GM12872 (cell line): ENCODE measurements around the gene LFNG.

ENCODE experiments used
- TF ChIP-seq, protein P1 (sequence below): IDR thresholded peaks from 3 replicates; pipeline ENCODE4 v1.5.1; 2011; ENCODE audit warnings: low read depth, mild to moderate bottlenecking, low read length, moderate library complexity; ENCODE audit not compliant: insufficient read depth

Gene LFNG

DNA sequence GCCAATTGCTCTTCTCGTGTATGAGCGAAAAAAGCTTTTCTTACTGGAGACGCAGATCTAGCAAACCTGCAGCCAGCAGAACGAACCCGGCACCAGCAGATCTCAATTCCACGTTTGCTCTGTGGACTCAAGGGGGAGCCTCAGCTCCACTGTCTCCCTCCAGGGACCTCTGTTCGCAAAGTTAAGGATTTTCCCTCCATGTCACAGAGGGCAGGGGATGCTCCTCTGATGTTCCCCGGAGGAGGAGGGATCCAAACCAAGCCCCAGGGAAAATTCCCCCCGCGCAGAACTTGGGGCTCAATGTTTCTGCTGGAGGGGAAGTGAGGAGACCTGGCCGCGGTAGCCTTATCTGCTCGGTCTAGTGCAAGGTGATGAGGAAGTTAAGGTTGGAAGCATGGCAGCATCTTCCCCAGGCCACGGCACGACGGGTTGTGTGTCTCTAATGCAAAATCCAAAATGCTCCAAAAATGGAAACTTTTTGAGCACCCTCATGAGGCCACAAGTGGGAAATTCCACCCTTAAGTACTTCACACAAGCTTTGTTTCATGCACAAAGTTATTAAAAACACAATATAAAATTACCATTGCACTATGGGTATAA lies 48.2 kb downstream of the LFNG start:
- TF ChIP-seq, protein P1, sequence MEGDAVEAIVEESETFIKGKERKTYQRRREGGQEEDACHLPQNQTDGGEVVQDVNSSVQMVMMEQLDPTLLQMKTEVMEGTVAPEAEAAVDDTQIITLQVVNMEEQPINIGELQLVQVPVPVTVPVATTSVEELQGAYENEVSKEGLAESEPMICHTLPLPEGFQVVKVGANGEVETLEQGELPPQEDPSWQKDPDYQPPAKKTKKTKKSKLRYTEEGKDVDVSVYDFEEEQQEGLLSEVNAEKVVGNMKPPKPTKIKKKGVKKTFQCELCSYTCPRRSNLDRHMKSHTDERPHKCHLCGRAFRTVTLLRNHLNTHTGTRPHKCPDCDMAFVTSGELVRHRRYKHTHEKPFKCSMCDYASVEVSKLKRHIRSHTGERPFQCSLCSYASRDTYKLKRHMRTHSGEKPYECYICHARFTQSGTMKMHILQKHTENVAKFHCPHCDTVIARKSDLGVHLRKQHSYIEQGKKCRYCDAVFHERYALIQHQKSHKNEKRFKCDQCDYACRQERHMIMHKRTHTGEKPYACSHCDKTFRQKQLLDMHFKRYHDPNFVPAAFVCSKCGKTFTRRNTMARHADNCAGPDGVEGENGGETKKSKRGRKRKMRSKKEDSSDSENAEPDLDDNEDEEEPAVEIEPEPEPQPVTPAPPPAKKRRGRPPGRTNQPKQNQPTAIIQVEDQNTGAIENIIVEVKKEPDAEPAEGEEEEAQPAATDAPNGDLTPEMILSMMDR, result peak; percentile 50

DNA sequence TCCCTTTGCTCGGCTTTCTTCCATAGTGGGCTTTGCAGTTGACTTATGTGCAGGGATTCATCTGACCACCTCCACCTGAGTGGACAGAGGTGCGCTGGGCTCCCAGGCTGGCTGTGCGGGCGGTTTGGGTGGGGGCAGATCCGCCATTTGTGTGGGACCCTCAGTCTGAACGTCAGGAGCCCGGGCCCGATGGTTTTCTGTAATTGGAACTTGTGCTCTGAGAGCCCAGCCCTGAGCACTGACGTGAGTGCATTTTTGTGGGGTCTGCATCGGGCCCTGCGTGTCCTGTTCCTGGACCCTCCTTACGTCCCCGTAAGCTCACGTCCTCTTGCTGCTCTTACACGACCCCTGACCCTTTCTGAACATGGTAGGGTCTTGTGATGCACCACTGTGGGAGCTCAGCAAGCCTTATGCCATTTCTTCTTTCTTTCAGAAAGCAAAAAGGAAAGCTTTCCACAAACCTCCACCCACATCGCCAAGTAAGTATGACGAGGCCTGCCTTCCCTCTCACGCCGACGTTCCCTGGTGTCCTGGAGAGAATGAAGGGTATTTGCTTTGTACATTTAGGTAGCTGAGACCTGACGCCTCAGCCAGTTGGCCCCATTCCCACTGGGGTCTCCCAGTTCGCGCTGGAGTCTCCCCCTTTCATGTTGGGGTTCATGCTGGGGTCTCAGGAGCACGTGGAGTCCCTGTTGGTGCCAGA lies 49.1 kb downstream of the LFNG start:
- TF ChIP-seq, protein P1, result no peak

DNA sequence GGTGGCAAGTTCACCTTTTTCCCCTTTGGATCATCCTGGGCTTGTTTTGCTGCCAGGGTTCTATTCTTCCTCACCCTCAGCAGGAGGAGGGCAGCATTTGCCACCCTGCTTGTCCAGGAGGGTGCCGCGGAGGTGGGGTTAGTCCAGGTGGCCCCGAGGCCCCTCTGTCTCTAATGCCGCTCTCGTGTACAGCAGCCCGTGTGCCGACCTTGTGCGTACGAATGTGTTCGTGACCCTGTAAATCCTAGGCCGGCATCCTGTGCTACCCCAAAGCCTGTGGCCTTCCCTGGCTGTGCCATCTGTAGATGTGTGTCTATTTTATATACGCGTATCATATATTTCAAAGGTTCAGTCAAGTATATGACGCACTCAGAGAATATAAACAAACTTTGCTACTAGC lies 49.8 kb downstream of the LFNG start:
- TF ChIP-seq, protein P1, result no peak

DNA sequence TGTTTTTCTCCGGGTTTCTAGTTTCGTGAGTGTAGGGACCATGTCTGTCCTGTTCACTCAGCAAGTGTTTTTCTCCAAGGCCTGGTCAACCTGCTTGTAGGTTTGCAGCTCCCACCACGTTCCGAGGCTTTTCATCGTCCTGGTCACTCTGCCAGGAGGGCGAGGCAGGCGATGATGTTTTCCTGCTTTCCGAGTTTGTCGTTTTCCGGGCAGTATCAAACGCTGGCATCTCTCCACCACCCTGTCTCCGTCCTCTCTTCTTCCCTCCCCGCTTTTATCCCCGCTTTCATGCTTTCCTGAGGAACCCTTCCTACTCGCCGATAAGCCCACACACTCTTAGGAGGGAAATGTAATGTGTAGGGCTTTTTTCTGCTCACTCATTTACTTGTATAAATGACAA lies 50.4 kb downstream of the LFNG start:
- TF ChIP-seq, protein P1, result no peak

DNA sequence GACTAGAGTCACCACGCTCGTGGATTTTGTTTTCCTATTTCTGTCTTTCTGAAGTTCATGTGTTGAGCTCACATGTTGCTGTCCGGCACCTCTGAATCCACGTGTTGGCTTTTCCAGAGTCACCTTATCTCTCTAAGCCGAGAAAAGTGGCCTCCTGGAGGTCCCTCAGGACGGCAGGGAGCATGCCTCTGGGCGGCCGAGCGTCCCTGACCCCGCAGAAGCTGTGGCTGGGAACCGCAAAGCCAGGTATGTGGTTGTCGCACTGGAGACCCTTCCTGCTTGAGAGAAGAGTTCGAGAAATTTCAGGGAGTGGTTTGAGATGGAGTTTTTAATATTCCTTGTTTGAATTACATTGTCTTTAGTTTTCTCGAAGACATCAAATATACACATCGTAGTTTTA lies 51.8 kb downstream of the LFNG start:
- TF ChIP-seq, protein P1, result no peak

DNA sequence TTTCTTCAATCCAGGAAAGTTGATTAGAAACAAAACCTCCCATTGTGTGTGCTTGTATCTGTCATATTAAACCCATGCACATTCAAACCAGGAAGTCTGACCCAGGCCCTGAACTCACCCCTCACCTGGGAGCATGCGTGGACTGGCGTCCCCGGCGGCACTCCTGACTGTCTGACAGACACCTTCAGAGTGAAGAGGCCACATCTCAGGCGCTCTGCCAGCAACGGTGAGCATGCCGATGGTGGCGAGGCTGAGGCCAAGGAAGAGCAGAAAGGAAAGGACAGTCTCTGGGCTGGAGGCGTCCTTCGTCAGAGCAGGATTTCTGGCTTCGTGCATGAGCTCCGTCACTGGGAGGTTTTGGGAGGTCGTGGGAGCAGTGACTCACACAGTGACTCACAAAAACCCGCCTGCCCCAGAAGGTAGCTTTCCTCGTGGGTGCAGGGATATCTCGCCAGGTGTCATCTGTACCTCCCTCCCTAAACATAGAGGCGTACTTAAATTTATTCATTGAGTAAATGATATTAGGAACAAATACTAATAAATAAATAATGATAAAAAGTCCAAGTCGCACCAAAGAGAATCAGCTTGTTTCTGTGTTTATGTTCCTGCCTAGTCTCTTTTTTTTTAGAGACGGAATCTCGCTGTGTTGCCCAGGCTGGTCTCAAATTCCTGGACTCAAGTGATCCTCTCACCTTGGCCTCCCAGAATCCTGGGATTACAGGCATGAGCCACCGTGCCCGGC lies 52.7 kb downstream of the LFNG start:
- TF ChIP-seq, protein P1, result no peak

DNA sequence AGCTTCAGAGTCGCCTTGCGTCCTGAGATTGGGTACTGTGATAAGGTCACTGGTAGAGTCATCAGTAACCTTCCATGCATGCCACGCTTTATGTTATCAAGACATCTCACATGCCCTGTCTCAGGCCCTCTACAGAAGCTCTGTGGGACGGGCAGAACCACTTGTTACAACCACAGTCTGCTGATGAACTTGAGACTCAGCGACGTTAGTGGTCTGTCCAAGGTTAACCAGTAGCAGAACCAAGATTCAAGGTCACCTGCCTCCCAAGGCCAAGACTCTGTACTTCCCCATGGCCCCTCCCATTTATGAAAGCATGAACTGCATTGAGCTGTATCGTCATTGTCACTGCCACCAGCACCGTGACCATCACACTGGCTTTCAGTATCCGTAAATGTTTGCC lies 54.2 kb downstream of the LFNG start:
- TF ChIP-seq, protein P1, result no peak
